K562 (cell line): ENCODE measurements around the gene MPI. TPM values are rescaled to one million over a fixed set of nuclear protein-coding genes. Genes with fewer than 3 reads are reported as not detected.
A peak's percentile ranks its signal among the peaks of the same experiment; 100 is the strongest.

Source experiments
- ATAC-seq: fragments of 200-7000 bp; cut with Tn5 transposase; 3 replicates; pipeline ENCODE4 v1.9.1; 2020; ENCODE audit warnings: moderate library complexity
- BruUV-seq: library from RNA; stranded (reverse); fragments of 400-500 nt; replicated peaks from 2 replicates; lab custom pipeline; 2021; lab: Mats Ljungman, UMichigan
- CTCF ChIA-PET: fragments of 300-600 bp; formaldehyde crosslinking; extraction: SDS; loops from one replicate; lab custom pipeline; 2021; ENCODE audit warnings: low intra/inter-chr PET ratio; lab: Yijun Ruan, JAX
- POLR2A ChIA-PET: fragments of 300-600, 350-650 bp; sonication (Branson Sonifier 250); formaldehyde crosslinking; extraction: SDS; loops from one replicate; lab custom pipeline; 2021; ENCODE audit warnings: antibody characterized with exemption, inconsistent platforms; lab: Yijun Ruan, JAX
- DNase-seq, 4 experiments: peaks; one replicate each; pipeline versions ENCODE4 v3.0.0 to v3.0.0-alpha.2; 2011 to 2018; ENCODE audit warnings: low spot score in 3 of 4, mixed read lengths in 3 of 4; ENCODE audit errors: extremely low read depth in 1 of 4
- FAIRE-seq: peaks from 2 replicates; lab custom pipeline; 2011; peaks lifted over from hg19 to GRCh38; lab: Jason Lieb, UNC
- H2AFZ ChIP-seq: 2 replicates; pipeline ENCODE4 v1.6.0; 2011; ENCODE audit warnings: low read depth, low read length, control low read depth, inconsistent platforms
- H3K27ac ChIP-seq: fragments of 200-600 bp; 3 replicates; pipeline ENCODE4 v1.8.0; 2011; ENCODE audit warnings: low read depth, mild to moderate bottlenecking, control low read depth, inconsistent platforms, low read length, moderate library complexity, mixed read lengths; ENCODE audit errors: extremely low read depth
- H3K27me3 ChIP-seq, 2 experiments: fragments of 300-600 bp in 1 of 2; 2 replicates in 1 of 2; 3 replicates in 1 of 2; pipeline versions ENCODE4 v1.6.0 to v1.8.0; 2011; ENCODE audit warnings: inconsistent platforms in 2 of 2, low read length in 2 of 2, mild to moderate bottlenecking in 1 of 2, mixed read lengths in 1 of 2, moderate library complexity in 1 of 2; ENCODE audit not compliant: control insufficient read depth in 2 of 2, insufficient read depth in 2 of 2
- H3K36me3 ChIP-seq: fragments of 300-600 bp; 3 replicates; pipeline ENCODE4 v1.8.0; 2011; ENCODE audit warnings: mild to moderate bottlenecking, low read length, inconsistent platforms; ENCODE audit not compliant: control insufficient read depth, insufficient read depth
- H3K4me1 ChIP-seq, 2 experiments: fragments of 200-600 bp in 1 of 2; replicated peaks in 1 of 2; 2 replicates in 1 of 2; 3 replicates in 1 of 2; pipeline versions ENCODE4 v1.5.1 to v1.8.0; 2011; ENCODE audit warnings: inconsistent platforms in 2 of 2, low read length in 2 of 2, mild to moderate bottlenecking in 1 of 2, mixed read lengths in 1 of 2, moderate library complexity in 1 of 2; ENCODE audit not compliant: control insufficient read depth in 2 of 2, insufficient read depth in 2 of 2
- H3K4me2 ChIP-seq: 2 replicates; pipeline ENCODE4 v1.6.1; 2011; ENCODE audit warnings: low read length, control low read depth, inconsistent platforms, mixed read lengths; ENCODE audit not compliant: insufficient read depth
- H3K4me3 ChIP-seq: fragments of 200-600 bp; sonication (generic), shearing (Covaris generic); 2 replicates; pipeline ENCODE4 v1.5.1; 2016; ENCODE audit warnings: control low read depth, inconsistent platforms
- H3K79me2 ChIP-seq: fragments of 200-600 bp; 3 replicates; pipeline ENCODE4 v1.8.0; 2011; ENCODE audit warnings: low read length, inconsistent platforms; ENCODE audit not compliant: control insufficient read depth, insufficient read depth
- H3K9ac ChIP-seq, 2 experiments: 2 replicates each; pipeline versions ENCODE4 v1.6.0 to v1.6.1; 2011; ENCODE audit warnings: low read depth in 2 of 2, low read length in 2 of 2, control low read depth in 1 of 2, inconsistent platforms in 1 of 2, mild to moderate bottlenecking in 1 of 2, mixed read lengths in 1 of 2; ENCODE audit not compliant: insufficient read depth in 1 of 2
- H3K9me1 ChIP-seq: one replicate; pipeline ENCODE4 v1.6.0; 2011; ENCODE audit warnings: inconsistent platforms, mild to moderate bottlenecking, low read length, moderate library complexity; ENCODE audit not compliant: control insufficient read depth, insufficient read depth
- H3K9me3 ChIP-seq: replicated peaks from 2 replicates; pipeline ENCODE4 v1.5.1; 2011; ENCODE audit warnings: low read depth, low read length, inconsistent platforms; ENCODE audit not compliant: control insufficient read depth, insufficient read depth
- H4K20me1 ChIP-seq: replicated peaks from 2 replicates; pipeline ENCODE4 v1.6.1; 2011; ENCODE audit warnings: low read length, inconsistent platforms, mixed read lengths; ENCODE audit not compliant: control insufficient read depth, insufficient read depth
- E2F3 ChIP-seq: fragments of 250-450 bp; sonication (Bioruptor Pico); IDR thresholded peaks from 2 replicates; pipeline ENCODE4 v1.4.0; 2020; ENCODE audit warnings: mild to moderate bottlenecking
- ELF1 ChIP-seq: fragments of 200-800 bp; sonication (Bioruptor generic); IDR thresholded peaks from 2 replicates; pipeline ENCODE4 v1.6.1; 2016; ENCODE audit warnings: missing genetic modification characterization, missing compliant biosample characterization
- FOXK1 ChIP-seq: sonication (generic); formaldehyde crosslinking; IDR thresholded peaks from 2 replicates; pipeline ENCODE4 v1.8.0; 2022; ENCODE audit warnings: missing genetic modification reagents, mild to moderate bottlenecking, borderline replicate concordance
- HDAC1 ChIP-seq, 2 experiments: fragments of 450-650 bp; IDR thresholded peaks; 2 replicates each; pipeline ENCODE4 v1.6.1; 2016 to 2017; ENCODE audit warnings: inconsistent platforms in 1 of 2, mild to moderate bottlenecking in 1 of 2, moderate library complexity in 1 of 2
- HDAC2 ChIP-seq: fragments of 450-650 bp; IDR thresholded peaks from 2 replicates; pipeline ENCODE4 v1.6.1; 2016; ENCODE audit warnings: mild to moderate bottlenecking
- HSF4 ChIP-seq: fragments of 250-450 bp; sonication (Bioruptor Pico); IDR thresholded peaks from 2 replicates; pipeline ENCODE4 v2.1.2; 2022; ENCODE audit warnings: mild to moderate bottlenecking, moderate library complexity, borderline replicate concordance
- IFI16 ChIP-seq: fragments of 250-450 bp; sonication (Bioruptor Pico); IDR thresholded peaks from 2 replicates; pipeline ENCODE4 v2.1.2; 2022; ENCODE audit warnings: mild to moderate bottlenecking, inconsistent platforms
- KLF10 ChIP-seq: fragments of 250-450 bp; sonication (Bioruptor Pico); IDR thresholded peaks from 2 replicates; pipeline ENCODE4 v1.6.1; 2021; ENCODE audit warnings: matching md5 sums
- NEUROD1 ChIP-seq: fragments of 150-350 bp; IDR thresholded peaks from 2 replicates; pipeline ENCODE4 v1.6.1; 2014; ENCODE audit warnings: borderline replicate concordance, low read length, low read depth; ENCODE audit not compliant: partially characterized antibody
- NFIC ChIP-seq: fragments of 450-650 bp; IDR thresholded peaks from 2 replicates; pipeline ENCODE4 v1.6.1; 2017; ENCODE audit warnings: mild to moderate bottlenecking, inconsistent platforms
- NR3C1 ChIP-seq: sonication (generic); formaldehyde crosslinking; IDR thresholded peaks from 2 replicates; pipeline ENCODE4 v1.8.1; 2022; ENCODE audit warnings: missing genetic modification reagents
- RBBP5 ChIP-seq: fragments of 200-600 bp; sonication (generic); IDR thresholded peaks from 2 replicates; pipeline ENCODE4 v1.6.1; 2012; ENCODE audit warnings: borderline replicate concordance, mild to moderate bottlenecking, low read length, control low read depth, inconsistent platforms; ENCODE audit not compliant: insufficient read depth, poor library complexity, severe bottlenecking
- SMC3 ChIP-seq: conservative IDR thresholded peaks from 2 replicates; pipeline ENCODE4 v1.6.1; 2011; ENCODE audit warnings: low read depth, low read length, improper control_type of control experiment; ENCODE audit not compliant: insufficient read depth
- XRCC5 ChIP-seq: fragments of 200-400 bp; formaldehyde crosslinking; IDR thresholded peaks from 2 replicates; pipeline ENCODE4 v1.6.1; 2017; ENCODE audit warnings: low read depth, mild to moderate bottlenecking, low read length
- ZNF431 ChIP-seq: sonication (generic); formaldehyde crosslinking; IDR thresholded peaks from 2 replicates; pipeline ENCODE4 v1.8.0; 2022; ENCODE audit warnings: mild to moderate bottlenecking, missing genetic modification reagents
- WGBS: fragments of 100-300 bp; shearing (Covaris generic); methylation state at CpG from one replicate; pipeline ENCODE4 v1.1.6; 2016; ENCODE audit warnings: low coverage, mixed read lengths; ENCODE audit not compliant: insufficient coverage; ENCODE audit errors: missing lambda C conversion rate; 5-methylcytosine and 5-hydroxymethylcytosine counted together
- in situ Hi-C: fragments of 300-500 bp; cut with MboI; formaldehyde crosslinking; loops from 4 replicates; pipeline ENCODE4 v1.15.0; 2018; ENCODE audit warnings: inconsistent platforms, mixed read lengths
- intact Hi-C: fragments of 100-400 bp; cut with micrococcal nuclease; formaldehyde crosslinking; loops from 2 replicates; pipeline ENCODE4 v1.14.2; 2022
- polyA plus RNA-seq, 8 experiments: library from polyadenylated mRNA; depleted of rRNA in 4 of 8; stranded (reverse) in 5 of 8; unstranded in 3 of 8; fragments of >200 nt; fragmentation: Nextera tagmentation in 2 of 8; fragmentation: Illumina TruSeq in 1 of 8; extraction: Ambion mirVana in 2 of 8; extraction: Trizol in 1 of 8; gene quantifications; 2 replicates each; pipeline versions ENCODE4 v1.2.1 to v1.2.3, GENCODE V29; 2011 to 2014; ENCODE audit warnings: inconsistent platforms in 1 of 8, missing spikeins in 1 of 8
- total RNA-seq, 7 experiments: library from RNA; depleted of rRNA in 6 of 7; stranded (reverse); fragments of >200 nt in 6 of 7; fragmentation: Illumina TruSeq in 2 of 7; extraction: Trizol in 2 of 7; gene quantifications; 2 replicates each; pipeline versions ENCODE4 v1.2.1 to v1.2.3, GENCODE V29; 2011 to 2021; ENCODE audit warnings: low replicate concordance in 1 of 7
- TF ChIP-seq, protein P1 (sequence below): fragments of 150-350 bp; conservative IDR thresholded peaks from 2 replicates; pipeline ENCODE4 v1.6.1; 2014; ENCODE audit warnings: low read length
- TF ChIP-seq, protein P2 (sequence below): fragments of 200-400 bp; formaldehyde crosslinking; IDR thresholded peaks from 2 replicates; pipeline ENCODE4 v1.6.1; 2017; ENCODE audit warnings: mild to moderate bottlenecking, low read depth, low read length, moderate library complexity

The MPI gene
- total and polyA plus RNA-seq, 9 of the 15 experiments (the other 6 are each of a cell fraction or from before 2014, with no cell fraction given): 30.7 to 105 (median 40.5) TPM

DNA sequence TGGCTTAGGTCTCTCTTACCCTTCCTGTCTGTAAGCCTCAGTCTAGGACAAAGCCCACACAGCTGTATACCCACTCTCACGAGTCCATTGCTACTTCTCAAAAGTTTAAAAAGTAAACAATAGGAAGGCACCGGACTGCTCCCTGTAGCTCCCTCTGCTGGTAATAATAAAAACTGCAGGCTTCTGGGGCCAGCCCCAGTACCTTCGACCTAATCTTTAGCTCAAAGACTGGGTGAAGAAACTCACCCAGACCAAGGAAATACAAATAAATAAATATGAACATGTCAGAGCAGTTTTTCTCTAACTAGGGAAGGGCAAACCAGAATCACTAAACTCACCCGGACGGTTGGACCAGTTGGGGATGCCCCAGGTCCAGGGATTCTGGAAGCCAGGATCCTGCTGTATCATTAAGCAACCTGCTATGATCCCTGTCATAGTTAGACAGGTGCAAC lies 11.8 kb downstream of the MPI start:
- Histone ChIP-seq H3K9me3 (no peaks in the 10 kb centered on the region), H4K20me1 (no peaks in the 10 kb centered on the region; the same call in 1 of the 2 replicates), H3K27me3 (no peaks in the 10 kb centered on the region), H3K36me3 (peaks cover 74% of the 10 kb centered on the region), H3K9ac (0 out of 4 replicates have a peak overlapping the region, but pooled peaks of 1 of the 2 experiments have one; percentile 14), H3K27ac (no peak overlapping the region), H3K4me3 (no peak overlapping the region), H3K4me1 (peaks cover 10% of the 10 kb centered on the region in 2 experiments; a peak in 4 of 5 replicates), H3K4me2 (0 out of 2 replicates have a peak overlapping the region, but pooled peaks have one; percentile 13), H2AFZ (no peak overlapping the region), H3K79me2 (peaks cover 23% of the 10 kb centered on the region), H3K9me1 (no peaks in the 10 kb centered on the region)
- BruUV-seq: no TSS peak
- FAIRE-seq: peak; percentile 63
- intact Hi-C loops: no loop called here
- POLR2A ChIA-PET: interaction anchor here (0.6 to 4.0 kb wide), 15 partner anchors 8 to 100 kb away, joined by 3 to 24 read pairs (median 4); partner anchors contain the start of genes MPI and ULK3
- peak; percentile 71 to 82 (median 78) for DNase-seq
- peak; percentile 66 for ATAC-seq
- in situ Hi-C loops: no loop called here
- 24% methylated on average over 5 of the region's 5 CpGs for WGBS
- CTCF ChIA-PET: interaction anchor here (0.8 kb wide), 1 partner anchor 58 kb away, joined by 4 read pairs; the partner anchor contains the start of gene ULK3
- no peak for TF ChIP-seq IFI16 (CRISPR knock-in tag)
- peak; percentile 48 for TF ChIP-seq SMC3
- TF ChIP-seq HDAC2: no peak
- TF ChIP-seq HSF4 (CRISPR knock-in tag): no peak
- TF ChIP-seq NR3C1: no peak
- no peak for TF ChIP-seq KLF10 (CRISPR knock-in tag)
- TF ChIP-seq HDAC1 (IDR thresholded peaks at IDR 0.05): no peak
- no peak for TF ChIP-seq ELF1 (tag)
- TF ChIP-seq XRCC5: peak; percentile 30; the same call in 1 of the 2 replicates
- TF ChIP-seq ZNF431 (CRISPR knock-in tag): no peak
- TF ChIP-seq RBBP5: no peak
- TF ChIP-seq, protein P1, sequence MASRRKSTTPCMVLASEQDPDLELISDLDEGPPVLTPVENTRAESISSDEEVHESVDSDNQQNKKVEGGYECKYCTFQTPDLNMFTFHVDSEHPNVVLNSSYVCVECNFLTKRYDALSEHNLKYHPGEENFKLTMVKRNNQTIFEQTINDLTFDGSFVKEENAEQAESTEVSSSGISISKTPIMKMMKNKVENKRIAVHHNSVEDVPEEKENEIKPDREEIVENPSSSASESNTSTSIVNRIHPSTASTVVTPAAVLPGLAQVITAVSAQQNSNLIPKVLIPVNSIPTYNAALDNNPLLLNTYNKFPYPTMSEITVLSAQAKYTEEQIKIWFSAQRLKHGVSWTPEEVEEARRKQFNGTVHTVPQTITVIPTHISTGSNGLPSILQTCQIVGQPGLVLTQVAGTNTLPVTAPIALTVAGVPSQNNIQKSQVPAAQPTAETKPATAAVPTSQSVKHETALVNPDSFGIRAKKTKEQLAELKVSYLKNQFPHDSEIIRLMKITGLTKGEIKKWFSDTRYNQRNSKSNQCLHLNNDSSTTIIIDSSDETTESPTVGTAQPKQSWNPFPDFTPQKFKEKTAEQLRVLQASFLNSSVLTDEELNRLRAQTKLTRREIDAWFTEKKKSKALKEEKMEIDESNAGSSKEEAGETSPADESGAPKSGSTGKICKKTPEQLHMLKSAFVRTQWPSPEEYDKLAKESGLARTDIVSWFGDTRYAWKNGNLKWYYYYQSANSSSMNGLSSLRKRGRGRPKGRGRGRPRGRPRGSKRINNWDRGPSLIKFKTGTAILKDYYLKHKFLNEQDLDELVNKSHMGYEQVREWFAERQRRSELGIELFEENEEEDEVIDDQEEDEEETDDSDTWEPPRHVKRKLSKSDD: no peak
- no peak for TF ChIP-seq FOXK1
- no peak for TF ChIP-seq E2F3
- no peak for TF ChIP-seq NEUROD1
- TF ChIP-seq NFIC: no peak
- TF ChIP-seq, protein P2, sequence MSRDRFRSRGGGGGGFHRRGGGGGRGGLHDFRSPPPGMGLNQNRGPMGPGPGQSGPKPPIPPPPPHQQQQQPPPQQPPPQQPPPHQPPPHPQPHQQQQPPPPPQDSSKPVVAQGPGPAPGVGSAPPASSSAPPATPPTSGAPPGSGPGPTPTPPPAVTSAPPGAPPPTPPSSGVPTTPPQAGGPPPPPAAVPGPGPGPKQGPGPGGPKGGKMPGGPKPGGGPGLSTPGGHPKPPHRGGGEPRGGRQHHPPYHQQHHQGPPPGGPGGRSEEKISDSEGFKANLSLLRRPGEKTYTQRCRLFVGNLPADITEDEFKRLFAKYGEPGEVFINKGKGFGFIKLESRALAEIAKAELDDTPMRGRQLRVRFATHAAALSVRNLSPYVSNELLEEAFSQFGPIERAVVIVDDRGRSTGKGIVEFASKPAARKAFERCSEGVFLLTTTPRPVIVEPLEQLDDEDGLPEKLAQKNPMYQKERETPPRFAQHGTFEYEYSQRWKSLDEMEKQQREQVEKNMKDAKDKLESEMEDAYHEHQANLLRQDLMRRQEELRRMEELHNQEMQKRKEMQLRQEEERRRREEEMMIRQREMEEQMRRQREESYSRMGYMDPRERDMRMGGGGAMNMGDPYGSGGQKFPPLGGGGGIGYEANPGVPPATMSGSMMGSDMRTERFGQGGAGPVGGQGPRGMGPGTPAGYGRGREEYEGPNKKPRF: no peak
